Motor neuron (in vitro differentiated cells): Measurements from ENCODE around the gene FAM210A. TPM values are rescaled to one million over a fixed set of nuclear protein-coding genes. Genes with fewer than 3 reads are reported as not detected.
"Not testable (repeated sequence)": the region's sequence is repeated elsewhere in the genome, so short reads cannot be mapped to it uniquely, and the experiment has no call there.

Experiments used
- ATAC-seq, 8 experiments: fragments of 200-7000 bp; cut with Tn5 transposase; replicated peaks in 6 of 8; 2 replicates each; pipeline ENCODE4 v1.8.0; 2021; ENCODE audit warnings: mild to moderate bottlenecking in 8 of 8, moderate library complexity in 8 of 8
- H3K27ac ChIP-seq, 2 donors: fragments of 250-450 bp; sonication (Bioruptor Pico); 2 replicates each; pipeline ENCODE4 v1.9.0; 2021; ENCODE audit warnings: antibody characterized with exemption in 2 of 2, mild to moderate bottlenecking in 2 of 2, moderate library complexity in 1 of 2
- H3K4me1 ChIP-seq, 2 donors: fragments of 250-450 bp; sonication (Bioruptor Pico); replicated peaks in 1 of 2; 2 replicates each; pipeline ENCODE4 v1.6.1; 2021; ENCODE audit warnings: antibody characterized with exemption in 2 of 2, mild to moderate bottlenecking in 2 of 2, moderate library complexity in 1 of 2
- H3K4me3 ChIP-seq, 5 donors: fragments of 250-450 bp; sonication (Bioruptor Pico); 2 replicates each; pipeline ENCODE4 v1.9.0; 2021; ENCODE audit warnings: antibody characterized with exemption in 5 of 5, mild to moderate bottlenecking in 5 of 5, moderate library complexity in 4 of 5
- WGBS, 10 experiments: fragments of 450-650 bp; shearing (Covaris generic); methylation state at CpG; one replicate each; pipeline ENCODE4 v1.0.0; 2022; 5-methylcytosine and 5-hydroxymethylcytosine counted together
- in situ Hi-C, 9 experiments: fragments of 400-800 bp; cut with MboI; loops; one replicate each; pipeline ENCODE4 v1.15.0; 2021; ENCODE audit warnings: low sequenced_read_pairs in 9 of 9, low pct_unique_long_range_greater_than_20kb in 2 of 9; ENCODE audit not compliant: unreplicated experiment in 9 of 9
- total RNA-seq, 8 experiments: library from RNA; unstranded; fragments of 300-600 nt; gene quantifications; 2 replicates each; pipeline versions ENCODE4 v1.2.3 to v1.2.4, GENCODE V29; 2022

FAM210A gene
- total RNA-seq: 10 to 100 TPM in 7 of 8 experiments, 1 to 10 TPM in 1; 7.5 to 15.8 (median 13.3) TPM

- 0 to 3% (median 1%) methylated on average over 3 to 19 of the region's 76 CpGs; no CpG with 5 or more reads in 6 of the 10 experiments for WGBS, 10 experiments
- peak; percentile 87 to 96 (median 93) for ATAC-seq
- Histone ChIP-seq H3K4me3 (peak within 1 kb of the TSS; percentile 64 to 89 (median 74)), H3K27ac (peak within 1 kb of the TSS; percentile 90 to 97), H3K4me1 (peaks cover 4 to 8% of the 10 kb centered on the region in 2 donors)
- in situ Hi-C loops: no loop called here
These were observed at the start of gene FAM210A, which contains the start of gene RNMT for GRCh38 chr18:13726232-13726971. TSS of gene FAM210A (minus strand) at chr18:13726558. CDS start at chr18:13682077, 44,481 bp downstream. TSS of gene RNMT (plus strand) at chr18:13726673. CDS start at chr18:13731518, 4,845 bp downstream.

- no peak for ATAC-seq
- in situ Hi-C loops: no loop called here
- Histone ChIP-seq H3K4me1 (no peaks in the 10 kb centered on the region), H3K4me3 (no peak overlapping the region), H3K27ac (no peak overlapping the region)
- 0 to 61% (median 0%) methylated on average over 1 to 2 of the region's 3 CpGs; no CpG with 5 or more reads in 1 of the 10 experiments for WGBS, 10 experiments
These were observed 48.7 kb upstream of the FAM210A start for GRCh38 chr18:13775058-13775457.

GRCh38 chr18:13762690-13763439, 36.5 kb upstream of the FAM210A start:
- no peak for ATAC-seq
- no peak overlapping the region for H3K27ac ChIP-seq
- H3K4me3 ChIP-seq: no peak overlapping the region
- 93 to 100% (median 100%) methylated on average over 1 to 2 of the region's 3 CpGs; no CpG with 5 or more reads in 4 of the 10 experiments for WGBS, 10 experiments
- no peaks in the 10 kb centered on the region for H3K4me1 ChIP-seq
- in situ Hi-C loops: loop anchor here in 1 of 9 experiments (25.0 kb wide), 1 partner anchor 101 kb away; no protein-coding TSS in a partner anchor

GRCh38 chr18:13760047-13760446, 33.7 kb upstream of the FAM210A start:
- Histone ChIP-seq H3K27ac (no peak overlapping the region), H3K4me3 (no peak overlapping the region), H3K4me1 (no peaks in the 10 kb centered on the region)
- ATAC-seq: no peak
- in situ Hi-C loops: loop anchor here in 1 of 9 experiments (25.0 kb wide), 1 partner anchor 98 kb away; no protein-coding TSS in a partner anchor

GRCh38 chr18:13758622-13759021, 32.3 kb upstream of the FAM210A start:
- H3K4me3 ChIP-seq: no peak overlapping the region
- H3K4me1 ChIP-seq: no peaks in the 10 kb centered on the region
- no peak for ATAC-seq
- WGBS, 10 experiments: 55 to 100% (median 91%) methylated on average over 1 of the region's 1 CpG; no CpG with 5 or more reads in 3 of the 10 experiments
- no peak overlapping the region for H3K27ac ChIP-seq
- in situ Hi-C loops: loop anchor here in 1 of 9 experiments (25.0 kb wide), 1 partner anchor 96 kb away; no protein-coding TSS in a partner anchor

DNA sequence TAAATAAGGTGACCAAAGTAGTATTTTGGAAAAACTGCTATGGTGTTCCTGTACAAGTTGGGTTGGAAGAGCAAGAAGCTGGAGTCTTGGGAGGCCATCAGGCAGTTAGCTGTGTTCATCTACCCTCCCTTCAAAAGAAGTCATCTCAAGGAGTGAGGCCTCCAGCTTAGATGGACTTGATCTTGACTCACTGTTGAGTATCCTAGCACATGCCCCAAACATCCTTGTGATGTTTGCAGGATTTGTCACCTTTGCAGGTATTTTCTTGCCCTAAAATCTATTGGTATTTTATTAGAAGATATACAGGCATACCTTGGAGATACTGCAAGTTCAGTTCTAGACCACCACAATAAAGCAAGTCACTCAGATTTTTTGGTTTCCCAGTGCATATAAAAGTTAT, 30.3 kb upstream of the FAM210A start:
- in situ Hi-C loops: loop anchor here in 1 of 9 experiments (25.0 kb wide), 1 partner anchor 94 kb away; no protein-coding TSS in a partner anchor
- no peak for ATAC-seq
- Histone ChIP-seq H3K4me3 (no peak overlapping the region), H3K27ac (no peak overlapping the region), H3K4me1 (no peaks in the 10 kb centered on the region)

DNA sequence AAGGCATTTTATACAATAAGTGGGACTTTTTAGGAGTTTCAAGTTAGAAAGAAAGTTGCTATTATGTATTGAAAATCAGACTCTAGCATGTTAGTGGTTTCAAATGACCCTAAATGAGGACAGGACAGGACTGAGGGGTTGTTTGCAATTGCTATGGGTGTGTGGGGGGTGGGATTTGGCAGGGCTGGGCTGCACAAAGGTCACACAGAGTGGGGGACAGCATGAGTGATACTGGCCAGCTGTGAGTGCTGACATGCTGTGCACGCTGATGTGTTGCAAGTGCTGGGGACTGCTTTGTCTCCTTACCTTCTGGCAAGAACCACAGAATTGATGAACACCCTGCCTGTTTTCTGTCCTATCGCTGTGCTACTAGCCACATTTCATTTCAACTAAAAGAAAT, 29.9 kb upstream of the FAM210A start:
- Histone ChIP-seq H3K27ac (no peak overlapping the region), H3K4me3 (no peak overlapping the region), H3K4me1 (no peaks in the 10 kb centered on the region)
- in situ Hi-C loops: loop anchor here in 1 of 9 experiments (25.0 kb wide), 1 partner anchor 94 kb away; no protein-coding TSS in a partner anchor
- 100% methylated on average over 1 to 2 of the region's 2 CpGs; no CpG with 5 or more reads in 5 of the 10 experiments for WGBS, 10 experiments
- no peak for ATAC-seq

DNA sequence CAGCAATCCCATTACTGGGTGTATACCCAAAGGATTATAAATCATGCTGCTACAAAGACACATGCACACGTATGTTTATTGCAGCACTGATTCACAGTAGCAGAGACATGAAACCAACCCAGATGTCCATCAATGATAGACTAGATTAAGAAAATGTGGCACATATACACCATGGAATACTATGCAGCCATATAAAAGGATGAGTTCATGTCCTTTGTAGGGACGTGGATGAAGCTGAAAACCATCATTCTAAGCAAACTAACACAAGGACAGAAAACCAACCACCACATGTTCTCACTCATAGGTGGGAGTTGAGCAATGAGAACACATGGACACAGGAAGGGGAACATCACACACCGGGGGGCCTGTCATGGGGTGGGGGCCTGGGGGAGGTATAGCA, 25.2 kb upstream of the FAM210A start:
- not testable (repeated sequence) for H3K4me3 ChIP-seq, ATAC-seq, H3K27ac ChIP-seq, H3K4me1 ChIP-seq
- WGBS, 10 experiments: 100% methylated on average over 1 of the region's 3 CpGs; no CpG with 5 or more reads in 9 of the 10 experiments
- in situ Hi-C loops: loop anchor here in 1 of 9 experiments (25.0 kb wide), 1 partner anchor 89 kb away; no protein-coding TSS in a partner anchor

- no peak for ATAC-seq
- in situ Hi-C loops: no loop called here
- 85 to 100% (median 94%) methylated on average over 1 to 3 of the region's 3 CpGs for WGBS, 10 experiments
- no peak overlapping the region for H3K4me3 ChIP-seq
- no peak overlapping the region for H3K27ac ChIP-seq
- no peaks in the 10 kb centered on the region for H3K4me1 ChIP-seq
These were observed 20.3 kb upstream of the FAM210A start for GRCh38 chr18:13746633-13747032.

DNA sequence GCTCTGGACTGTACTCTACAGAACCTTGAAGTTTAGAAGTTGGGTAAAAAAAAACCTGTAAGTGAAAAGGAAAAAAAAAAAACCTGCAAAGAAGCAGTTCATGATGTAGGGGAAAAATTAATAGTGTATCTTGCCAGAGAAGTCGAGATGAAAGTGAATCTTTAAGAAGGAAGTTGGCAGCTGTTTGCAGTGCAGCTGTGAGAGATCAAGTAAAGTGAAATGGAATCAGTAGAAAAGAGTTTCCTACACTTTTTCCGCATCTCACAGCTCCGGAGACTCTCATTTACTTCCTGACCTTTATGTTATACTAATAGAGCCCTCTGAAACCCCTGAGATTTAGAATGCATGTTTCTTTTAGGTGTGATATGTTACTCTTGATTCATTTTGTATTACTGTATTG, 19.3 kb upstream of the FAM210A start:
- Histone ChIP-seq H3K4me1 (no peaks in the 10 kb centered on the region), H3K4me3 (no peak overlapping the region), H3K27ac (no peak overlapping the region)
- in situ Hi-C loops: no loop called here
- ATAC-seq: no peak
- 61 to 100% (median 90%) methylated on average over 1 to 3 of the region's 3 CpGs for WGBS, 10 experiments

GRCh38 chr18:13735681-13736080, 9.3 kb upstream of the FAM210A start:
- Histone ChIP-seq H3K4me1 (no peaks in the 10 kb centered on the region), H3K27ac (no peak overlapping the region), H3K4me3 (no peak overlapping the region)
- in situ Hi-C loops: no loop called here
- 81 to 100% (median 95%) methylated on average over 2 of the region's 2 CpGs for WGBS, 10 experiments
- ATAC-seq: no peak

- H3K4me1 ChIP-seq: peaks cover under 1 to 8% of the 10 kb centered on the region in 2 donors
- WGBS, 10 experiments: 40 to 100% (median 100%) methylated on average over 1 of the region's 1 CpG; no CpG with 5 or more reads in 1 of the 10 experiments
- in situ Hi-C loops: no loop called here
- no peak overlapping the region for H3K4me3 ChIP-seq
- H3K27ac ChIP-seq: no peak overlapping the region
- ATAC-seq: no peak
These were observed 4.1 kb upstream of the FAM210A start for GRCh38 chr18:13730481-13730880.

DNA sequence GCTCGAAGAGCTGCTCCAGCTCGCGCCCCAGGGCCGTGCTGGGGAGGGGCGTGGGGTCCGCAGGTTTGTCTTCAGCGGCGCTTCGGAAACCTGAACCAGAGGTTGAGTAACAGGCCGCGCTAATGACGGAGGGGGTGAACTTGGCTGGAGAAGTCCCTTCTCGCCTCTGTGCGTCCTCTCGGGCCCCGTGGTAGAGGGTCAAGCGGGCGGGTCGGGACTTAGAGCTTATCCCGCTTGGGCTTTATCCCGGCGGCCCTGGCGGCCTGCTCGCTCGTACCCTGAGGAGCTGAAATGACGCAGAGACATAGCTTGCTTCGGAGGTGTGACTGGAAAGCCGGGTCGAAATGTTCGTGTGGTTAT, 594 bp upstream of the FAM210A start:
- Histone ChIP-seq H3K4me1 (peaks cover 4 to 8% of the 10 kb centered on the region in 2 donors), H3K4me3 (peak overlapping the region; percentile 64 to 89 (median 74)), H3K27ac (peak overlapping the region; percentile 90 to 97)
- WGBS, 10 experiments: 0% methylated on average over 1 to 16 of the region's 30 CpGs; no CpG with 5 or more reads in 3 of the 10 experiments
- peak; percentile 25 to 51 (median 38) for ATAC-seq
- in situ Hi-C loops: no loop called here
